Right ventricle myocardium superior (tissue), 1 donor: ENCODE results near the gene ROGDI. TPM values are rescaled to one million over a fixed set of nuclear protein-coding genes. Genes with fewer than 3 reads are reported as not detected.

Source experiments
- ATAC-seq: fragments of 200-7000 bp; cut with Tn5 transposase; one replicate; pipeline ENCODE4 v1.9.1; 2020; ENCODE audit warnings: mild to moderate bottlenecking; ENCODE audit not compliant: poor library complexity
- DNase-seq: peaks from one replicate; pipeline ENCODE4 v3.0.0-alpha.2; 2020
- intact Hi-C: fragments of 100-400 bp; cut with DNase I; formaldehyde crosslinking; loops from one replicate; pipeline ENCODE4 v1.11.2; 2022
- long read RNA-seq: library from polyadenylated mRNA; unstranded; transcript quantifications from one replicate; pipeline ENCODE4 v2.0.0, GENCODE V29; 2021
- total RNA-seq: library from RNA; stranded (reverse); fragmentation: NEBNext Ultra II Directional; extraction: Animal tissue kit (Norgen Biotek cat#: 25700); gene quantifications from one replicate; pipeline ENCODE4 v1.2.1, GENCODE V29; 2021
- donor health status: DM: no; HTN: yes; CAD: no; lungs with severe emphysema.

Gene ROGDI, protein sequence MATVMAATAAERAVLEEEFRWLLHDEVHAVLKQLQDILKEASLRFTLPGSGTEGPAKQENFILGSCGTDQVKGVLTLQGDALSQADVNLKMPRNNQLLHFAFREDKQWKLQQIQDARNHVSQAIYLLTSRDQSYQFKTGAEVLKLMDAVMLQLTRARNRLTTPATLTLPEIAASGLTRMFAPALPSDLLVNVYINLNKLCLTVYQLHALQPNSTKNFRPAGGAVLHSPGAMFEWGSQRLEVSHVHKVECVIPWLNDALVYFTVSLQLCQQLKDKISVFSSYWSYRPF
- total RNA-seq, result 110 TPM
- long read RNA-seq, transcript ROGDI-201 (11 exons, 1,735 nt), result major isoform, 198 of 330 reads
- long read RNA-seq, transcript ROGDI-213 (7 exons, 2,684 nt), result minor isoform, 20 of 330 reads
- long read RNA-seq, transcript ROGDI-209 (10 exons, 1,362 nt), result minor isoform, 12 of 330 reads
- long read RNA-seq, partial matches to known transcripts, result 34 of 330 reads
- long read RNA-seq, other reads (novel, unspliced or antisense), result 66 of 330 reads

DNA sequence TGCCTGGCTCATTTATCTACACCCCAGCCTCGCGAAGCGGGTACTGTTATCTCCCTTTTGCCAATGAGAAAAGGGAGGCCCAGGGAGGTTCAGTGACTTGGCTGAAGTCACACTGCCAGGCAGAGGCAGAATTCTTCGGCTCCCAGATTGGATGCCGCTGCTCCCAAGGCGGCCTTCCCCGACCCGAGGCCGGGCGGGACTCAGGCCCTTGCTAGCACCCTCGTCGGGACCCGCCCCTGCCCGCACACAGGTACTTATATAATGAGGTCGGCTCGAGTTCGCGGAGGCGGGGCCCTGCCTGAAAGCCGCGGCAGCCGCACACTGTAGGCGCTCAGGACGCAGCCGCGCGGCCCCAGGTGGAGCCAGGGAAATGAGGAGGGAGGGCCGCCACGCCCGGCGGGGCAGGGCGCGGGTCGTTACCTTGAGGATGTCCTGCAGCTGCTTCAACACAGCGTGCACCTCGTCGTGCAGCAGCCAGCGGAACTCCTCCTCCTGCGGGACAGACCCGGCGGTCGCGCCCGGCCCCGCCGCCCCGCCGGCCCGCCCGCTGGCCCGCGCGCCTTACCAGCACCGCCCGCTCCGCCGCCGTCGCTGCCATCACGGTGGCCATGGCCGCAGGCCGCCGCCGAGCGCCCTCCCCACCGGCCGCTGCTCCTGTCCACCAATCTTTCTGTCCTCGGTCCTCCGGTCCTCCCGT, at the start of gene ROGDI:
Gene ROGDI (minus strand): TSS at position 672 of the 697 bp plus-strand sequence. CDS start 62 bp downstream, at position 610.
- intact Hi-C loops, result loop anchor here (5.0 to 10.0 kb wide), 2 partner anchors 45 to 153 kb away; partner anchors contain the start of genes GLYR1, SEC14L5 and UBN1
- DNase-seq (peak; percentile 92), ATAC-seq (peak; percentile 59)

DNA sequence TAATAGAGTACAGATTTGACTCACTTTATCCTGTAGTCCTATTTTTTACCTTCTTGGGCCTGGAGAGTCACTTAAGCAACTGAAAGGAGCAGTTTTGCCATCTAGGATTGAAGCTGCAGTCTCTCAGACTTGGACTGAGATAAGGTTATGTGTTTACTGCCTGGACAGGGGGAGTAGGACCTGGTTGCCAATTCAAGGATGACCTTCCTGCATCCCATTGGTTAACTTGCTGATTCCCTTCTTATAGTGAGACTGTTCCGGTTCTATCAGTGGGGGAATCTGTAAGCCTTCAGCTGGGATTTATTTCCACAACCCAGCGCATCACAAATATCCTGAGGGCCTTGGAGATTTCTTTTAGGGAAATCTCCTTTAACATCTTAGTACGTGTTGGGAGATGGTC, 47.8 kb upstream of the ROGDI start:
- DNase-seq, result no peak
- no peak for ATAC-seq
- intact Hi-C loops, result no loop called here

DNA sequence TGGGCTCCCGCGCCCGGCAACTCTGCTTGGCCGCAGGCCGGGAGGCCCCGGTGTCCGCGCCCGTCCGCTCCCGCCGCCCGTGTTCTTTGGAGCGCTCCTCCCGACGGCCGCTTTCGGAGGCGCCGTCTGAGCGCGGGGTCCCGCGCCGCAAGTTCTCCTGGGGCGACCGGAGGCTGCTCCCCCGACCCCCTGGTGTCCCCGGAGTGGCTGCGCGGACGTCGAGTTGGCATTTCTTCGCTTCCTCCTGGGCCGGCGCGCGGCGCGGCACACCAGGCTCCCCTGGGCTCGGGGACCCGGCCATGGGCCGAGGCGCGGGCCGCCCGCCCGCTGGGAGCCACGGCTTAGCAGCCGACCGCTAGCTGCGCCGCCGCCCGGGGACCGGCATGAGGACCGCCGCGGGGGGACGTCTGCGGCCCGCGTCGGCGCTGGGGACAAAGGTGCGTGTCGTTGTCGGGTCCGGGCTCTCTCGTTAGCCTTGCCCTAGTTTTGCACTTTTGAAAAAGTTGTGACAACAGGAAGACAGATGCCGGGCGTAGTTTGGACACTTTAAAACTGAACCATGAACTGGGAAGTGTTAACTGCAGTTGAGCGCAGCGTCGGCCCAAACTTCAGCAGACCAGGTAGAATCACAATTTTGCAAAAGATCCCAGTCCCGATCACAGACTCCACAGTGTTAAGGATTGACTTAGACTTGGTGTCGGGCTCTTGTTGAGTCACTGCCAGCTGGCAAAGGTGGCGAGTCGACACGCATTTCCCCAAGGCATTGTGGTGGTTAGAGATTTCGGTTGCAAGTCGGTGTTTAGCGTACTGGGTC, 45.5 kb upstream of the ROGDI start:
- ATAC-seq, result peak; percentile 36
- intact Hi-C loops, result loop anchor here (5.0 kb wide), 1 partner anchor 46 kb away; the partner anchor contains the start of gene ROGDI
- peak; percentile 78 for DNase-seq

DNA sequence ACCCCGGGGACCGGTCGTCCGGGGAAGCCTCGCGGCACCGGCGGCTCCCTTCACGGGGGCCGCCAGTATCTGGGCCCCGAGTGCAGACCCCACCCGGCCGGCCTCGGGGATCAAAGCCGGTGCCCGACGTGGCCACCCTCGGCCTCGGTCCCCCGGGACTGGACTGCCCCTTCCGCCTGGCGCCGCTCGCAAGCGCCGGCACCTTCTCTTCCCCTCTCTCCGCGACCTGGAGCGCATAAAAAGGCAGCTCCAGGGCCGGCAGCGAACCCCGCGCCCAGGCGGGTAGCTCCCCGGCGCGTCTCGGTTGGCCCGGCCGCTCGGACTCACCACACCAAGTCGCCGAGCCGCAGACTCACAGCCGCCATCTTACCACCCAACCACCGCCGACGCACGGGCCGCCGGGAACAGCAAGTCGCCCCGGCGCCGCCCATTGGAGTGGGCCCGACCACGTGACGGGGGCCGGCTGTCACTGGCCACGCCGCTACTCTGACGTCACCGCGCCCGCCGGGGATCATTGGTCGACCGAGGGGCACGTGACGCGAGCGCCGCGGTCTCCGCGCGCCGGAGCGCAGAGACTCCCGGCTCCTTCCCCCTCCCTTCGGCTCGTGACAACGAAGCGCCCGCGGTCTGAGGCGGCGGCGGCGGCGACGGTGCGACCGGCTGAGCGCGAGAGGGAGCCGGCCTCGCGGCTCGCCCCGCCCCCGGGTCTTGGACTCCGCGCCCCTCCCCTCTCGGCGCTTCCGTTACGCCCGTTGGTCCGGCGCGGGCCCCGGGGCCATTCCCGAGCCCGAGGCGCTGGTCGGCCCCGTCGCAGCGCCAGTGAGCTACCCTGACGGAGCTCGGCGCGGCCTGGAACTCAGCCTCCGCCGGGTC, 44.7 kb upstream of the ROGDI start, which contains the start of the genes GLYR1 and UBN1:
Gene GLYR1 (minus strand): TSS at position 388 of the 873 bp plus-strand sequence. CDS start 23 bp downstream, at position 365.
Gene UBN1 (plus strand): TSS at position 581 of the 873 bp plus-strand sequence. CDS start 5,437 bp downstream, outside the sequence.
- DNase-seq, result peak; percentile 100
- intact Hi-C loops, result loop anchor here (5.0 kb wide), 1 partner anchor 45 kb away; the partner anchor contains the start of gene ROGDI
- ATAC-seq, result peak; percentile 96

DNA sequence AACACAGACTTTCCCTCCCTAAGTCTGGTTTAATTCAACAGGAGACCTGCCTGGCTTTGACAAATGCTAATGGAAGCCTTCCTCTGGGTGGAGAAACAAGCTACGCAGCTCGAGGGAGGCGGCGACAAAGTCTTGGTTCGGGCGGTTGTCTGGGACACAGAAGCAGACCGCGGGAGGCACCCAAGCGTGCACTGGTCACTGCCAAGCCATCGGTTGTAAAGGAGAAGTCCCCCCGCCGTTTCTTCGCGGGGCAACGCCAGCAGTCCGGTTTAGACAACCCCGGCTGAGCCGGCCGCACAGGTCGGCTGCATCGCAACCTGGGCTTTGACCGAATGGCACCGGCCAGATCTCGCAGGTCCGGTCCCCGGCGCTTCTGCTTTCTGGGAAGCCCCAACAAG, 44.1 kb upstream of the ROGDI start:
- DNase-seq, result peak; percentile 62
- intact Hi-C loops, result loop anchor here (5.0 kb wide), 1 partner anchor 44 kb away; the partner anchor contains the start of gene ROGDI
- peak; percentile 39 for ATAC-seq

DNA sequence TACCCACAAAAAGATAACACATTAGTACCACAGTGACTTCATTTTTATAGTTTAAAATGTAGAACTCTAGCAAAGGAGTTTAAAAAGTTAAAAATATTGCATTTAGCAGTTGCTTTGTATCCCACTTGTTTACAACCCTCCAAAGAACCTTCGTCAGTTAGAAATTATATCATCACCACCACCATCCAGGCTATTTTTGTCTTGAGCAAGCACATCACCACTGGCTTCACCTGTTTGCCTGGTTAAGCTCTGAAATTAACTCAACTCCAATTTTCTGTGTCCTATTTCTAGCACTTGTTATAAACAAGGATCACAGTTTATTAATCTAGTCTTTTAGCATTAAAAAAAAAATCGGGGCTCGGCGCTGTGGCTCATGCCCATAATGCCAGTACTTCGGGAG, 38.6 kb upstream of the ROGDI start:
- ATAC-seq (no peak), DNase-seq (no peak)
- intact Hi-C loops, result no loop called here

DNA sequence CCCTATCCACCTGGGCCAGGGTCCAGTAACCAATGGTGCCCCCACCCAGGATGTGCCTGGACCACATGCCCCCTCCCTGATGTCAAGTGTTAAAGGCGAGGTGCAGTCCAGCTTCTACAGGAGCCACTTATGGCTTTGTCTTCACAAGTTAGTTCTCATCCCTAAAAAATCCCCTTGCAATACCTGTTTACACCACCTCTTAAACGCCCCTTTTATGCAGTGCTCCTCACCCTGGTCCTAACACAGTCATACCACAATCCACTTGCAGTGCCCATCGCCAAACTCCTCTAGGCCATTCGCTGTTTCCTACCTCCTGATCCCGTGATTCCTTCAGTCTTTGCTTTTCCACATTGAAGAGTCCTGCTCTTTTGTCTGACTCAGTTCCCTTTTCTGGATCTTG, 37.5 kb upstream of the ROGDI start:
- DNase-seq (no peak), ATAC-seq (no peak)
- intact Hi-C loops, result no loop called here

DNA sequence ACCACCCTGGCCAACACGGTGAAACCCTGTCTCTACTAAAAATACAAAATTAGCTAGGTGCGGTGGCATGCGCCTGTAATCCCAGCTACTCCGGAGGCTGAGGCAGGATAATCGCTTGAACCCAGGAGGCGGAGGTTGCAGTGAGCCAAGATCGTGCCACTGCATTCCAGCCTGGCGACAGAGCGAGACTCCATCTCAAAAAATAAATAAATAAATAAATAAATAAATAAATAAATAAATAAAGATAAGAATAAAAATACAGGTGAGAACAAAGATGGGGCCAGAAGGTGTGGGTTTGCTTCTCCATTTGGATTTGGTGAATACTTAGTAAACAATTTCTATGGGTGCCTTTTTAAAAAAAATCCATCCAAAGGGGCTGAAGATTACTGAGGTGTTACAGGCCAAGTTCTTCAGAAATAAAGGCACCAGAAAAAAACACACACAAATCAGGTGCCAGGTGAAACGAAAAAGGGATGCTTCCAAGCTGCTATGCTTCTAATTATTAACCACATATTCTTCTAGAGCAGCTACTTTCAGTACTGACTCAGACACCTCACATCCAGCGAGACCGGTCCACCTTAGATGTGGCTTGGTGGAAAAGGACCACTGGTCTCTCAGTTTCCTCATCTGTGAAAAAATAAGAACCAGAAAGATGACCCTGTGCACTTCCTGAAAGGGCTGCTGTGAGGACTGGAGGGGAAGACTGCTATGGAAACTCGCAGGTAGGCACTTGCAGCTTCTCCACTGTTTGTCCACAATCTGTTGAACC, 35.5 kb upstream of the ROGDI start:
- no peak for ATAC-seq
- intact Hi-C loops, result no loop called here

DNA sequence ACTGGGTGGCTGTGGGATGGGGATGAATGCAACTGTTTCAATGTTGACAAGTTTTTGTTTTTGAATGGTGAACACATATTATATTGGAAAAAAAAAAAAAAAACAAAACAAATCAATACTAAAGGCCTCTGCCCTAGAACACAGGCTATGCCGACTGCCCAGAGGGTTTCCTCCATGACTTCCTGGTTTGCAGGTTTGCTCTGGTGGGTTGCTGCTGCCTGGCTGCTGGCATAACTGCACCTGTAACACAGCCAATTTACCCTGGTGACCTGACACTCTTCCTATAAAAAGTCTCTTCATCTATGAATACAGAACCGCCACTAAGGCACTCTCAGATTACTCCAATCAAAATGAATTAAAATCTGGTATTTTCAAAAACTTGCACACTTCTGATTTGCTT, 34.3 kb upstream of the ROGDI start:
- peak; percentile 17 for ATAC-seq
- intact Hi-C loops, result no loop called here
- DNase-seq, result no peak

More for the DNA sequence above, 35.5 kb upstream of the ROGDI start:
- DNase-seq, result no peak

DNA sequence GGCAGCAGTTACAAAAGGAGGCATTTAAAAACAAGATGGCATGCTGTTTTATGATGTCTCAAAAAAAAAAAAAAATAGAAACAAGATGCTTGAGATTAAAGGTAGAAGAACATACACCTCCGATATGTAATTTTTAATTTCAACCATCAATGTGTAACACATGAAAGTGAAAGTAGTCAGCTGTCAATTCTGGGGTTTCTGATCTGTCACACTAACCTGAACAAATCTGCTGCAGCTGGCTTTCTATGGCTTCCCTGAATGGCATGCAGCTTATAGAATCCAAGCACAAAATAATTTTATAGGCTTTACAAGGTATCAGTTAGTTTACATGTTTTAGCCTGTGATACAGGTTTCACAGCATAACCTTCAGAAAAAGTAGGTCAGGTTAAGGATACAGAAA, 31.2 kb upstream of the ROGDI start:
- ATAC-seq (no peak), DNase-seq (no peak)
- intact Hi-C loops, result no loop called here

DNA sequence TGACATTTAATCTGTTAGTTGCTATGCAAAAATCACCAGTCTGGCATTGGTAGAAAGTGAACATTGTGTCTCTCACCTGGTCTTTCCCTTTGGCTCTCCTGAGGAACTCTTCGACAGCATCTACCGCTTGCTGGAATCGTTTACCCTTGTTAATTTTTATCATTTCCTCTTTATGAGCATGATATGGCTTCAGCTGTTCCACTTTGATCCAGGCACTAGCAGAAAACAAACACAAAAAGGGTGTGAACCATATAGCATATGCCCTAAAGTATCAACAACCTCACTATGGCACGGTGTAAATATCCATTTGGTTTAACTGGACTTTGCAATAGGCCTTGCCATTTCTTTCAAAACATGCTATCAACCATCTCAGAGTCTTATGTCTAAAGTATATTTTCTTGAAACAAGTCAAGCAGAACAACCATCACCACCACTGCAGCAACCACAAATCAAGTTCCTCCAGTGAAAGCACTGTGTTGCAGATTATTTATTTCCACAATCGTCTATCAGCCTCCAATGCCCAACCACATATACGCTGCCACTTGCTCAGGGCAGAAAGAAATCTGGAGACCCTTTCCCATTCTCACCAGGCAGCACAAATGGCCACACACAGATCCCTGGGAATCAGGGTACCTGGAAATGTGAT, 30.4 kb upstream of the ROGDI start:
- intact Hi-C loops, result no loop called here
- DNase-seq (no peak), ATAC-seq (no peak)

DNA sequence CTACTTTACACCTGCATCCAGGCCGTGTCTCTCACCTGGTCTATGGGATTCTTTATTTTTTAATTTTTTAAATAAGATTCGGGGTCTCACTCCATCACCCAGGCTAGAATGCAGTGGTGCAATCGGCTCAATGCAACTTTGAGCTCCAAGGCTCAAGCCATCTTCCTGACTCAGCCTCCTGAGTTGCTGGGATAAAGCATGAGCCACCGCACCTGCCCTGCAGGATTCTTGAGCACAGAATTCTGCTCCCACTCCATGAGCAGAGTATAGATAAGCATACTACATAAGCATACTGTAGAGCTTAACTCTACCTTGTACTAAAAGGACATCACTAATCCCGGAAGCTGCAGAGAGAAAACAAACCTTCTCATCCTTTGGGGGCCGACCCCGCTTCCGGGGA, 29.2 kb upstream of the ROGDI start:
- no peak for DNase-seq
- intact Hi-C loops, result no loop called here
- no peak for ATAC-seq

DNA sequence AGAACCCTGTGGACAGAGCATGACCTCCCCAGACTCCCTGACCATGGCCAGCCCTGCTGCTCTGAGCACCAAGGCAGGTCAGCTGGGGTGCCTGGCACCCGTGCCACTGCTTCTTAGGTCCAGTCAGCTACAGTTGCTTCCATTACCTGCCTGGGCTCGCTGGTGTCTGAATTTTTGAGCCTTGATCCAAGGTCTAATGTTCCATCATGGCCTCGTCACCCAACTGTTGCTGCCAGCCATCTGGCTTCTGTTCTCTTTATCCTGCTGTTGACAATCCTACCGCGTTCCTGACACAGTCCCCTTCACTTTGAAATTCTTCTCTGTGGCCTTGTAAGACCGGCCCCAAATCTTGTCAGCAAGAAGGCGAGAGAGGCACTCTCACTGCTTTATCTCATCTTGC, 28.0 kb upstream of the ROGDI start:
- ATAC-seq (peak; percentile 19), DNase-seq (no peak)
- intact Hi-C loops, result no loop called here

DNA sequence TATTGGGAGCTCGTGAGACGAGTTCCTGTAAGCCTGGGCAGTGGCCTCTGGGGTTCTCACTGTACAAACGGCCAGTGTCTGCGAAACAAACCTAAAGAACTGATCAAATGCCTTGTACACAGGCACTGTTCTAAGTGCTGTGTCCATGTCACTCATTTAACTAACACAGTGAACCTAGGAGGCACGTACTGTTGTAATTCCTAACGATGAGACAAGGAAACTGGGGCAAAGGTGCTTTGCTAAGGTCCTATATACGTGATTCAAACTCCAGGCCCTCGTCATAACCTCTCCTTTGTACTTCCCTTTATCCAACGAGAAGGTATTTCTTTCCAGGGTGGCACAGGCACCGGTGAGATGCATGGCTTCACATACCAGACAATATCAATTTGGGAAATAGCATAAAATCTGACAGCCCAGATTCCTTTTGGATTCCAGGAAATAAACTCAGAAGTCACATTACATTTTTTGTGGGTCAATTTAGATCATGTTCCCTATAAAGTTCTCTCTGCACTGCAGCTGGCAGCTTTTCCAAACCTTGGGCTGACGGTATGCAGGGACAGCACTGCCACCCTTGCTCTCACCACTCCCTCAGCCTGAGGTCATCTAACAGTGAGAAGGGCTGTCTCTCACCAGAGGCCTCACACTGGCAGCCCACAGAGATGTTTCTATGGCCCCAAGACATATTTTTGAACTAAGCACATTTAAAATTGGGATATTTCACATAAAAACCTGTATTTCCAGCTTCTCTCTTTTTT, 26.3 kb upstream of the ROGDI start:
- DNase-seq (peak; percentile 62), ATAC-seq (peak; percentile 61)
- intact Hi-C loops, result no loop called here

DNA sequence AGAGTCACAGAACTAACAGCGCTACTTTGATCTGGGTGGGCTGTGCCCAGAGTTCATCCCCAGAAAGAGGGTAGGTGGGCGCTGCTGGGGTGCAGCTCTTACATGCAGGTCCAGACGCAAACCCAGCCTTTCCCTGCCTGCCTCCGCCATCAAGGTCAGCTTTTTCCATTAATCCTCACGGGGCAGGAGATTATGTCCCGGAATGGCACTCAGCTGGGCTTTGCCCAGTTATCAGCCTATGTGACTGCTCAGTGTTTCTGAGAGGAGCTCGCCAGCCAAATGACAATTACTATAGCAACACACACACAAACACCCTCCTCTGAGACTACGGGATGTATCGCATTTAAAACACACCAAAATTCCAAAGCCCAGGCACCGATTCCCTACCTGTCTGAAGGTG, 24.5 kb upstream of the ROGDI start:
- peak; percentile 75 for ATAC-seq
- intact Hi-C loops, result no loop called here
- no peak for DNase-seq

DNA sequence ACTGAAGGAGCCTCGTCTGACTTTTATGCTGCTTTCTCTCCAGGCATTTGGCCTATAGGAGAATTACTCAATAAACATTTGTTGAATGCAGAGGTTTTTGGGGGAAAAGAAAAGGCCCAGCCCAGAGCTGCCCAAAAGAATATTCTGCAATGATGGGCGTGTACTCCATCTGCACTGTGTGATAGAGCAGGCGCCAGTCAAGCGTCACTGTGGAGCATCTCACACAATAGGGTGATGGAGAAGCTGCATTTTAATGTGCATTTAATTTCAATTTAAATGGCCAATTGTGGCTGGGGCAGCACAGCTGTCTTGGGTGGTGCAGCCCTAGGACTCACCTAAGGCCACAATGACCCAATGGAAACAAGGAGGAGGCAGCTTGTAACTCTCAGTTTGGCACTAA, 24.1 kb upstream of the ROGDI start:
- intact Hi-C loops, result no loop called here
- DNase-seq, result no peak
- ATAC-seq, result no peak
